ENCODE measurements around the gene PTPN22.
"Not testable (repeated sequence)": the region's sequence is repeated elsewhere in the genome, so short reads cannot be mapped to it uniquely, and the experiment has no call there.

PTPN22 gene

DNA sequence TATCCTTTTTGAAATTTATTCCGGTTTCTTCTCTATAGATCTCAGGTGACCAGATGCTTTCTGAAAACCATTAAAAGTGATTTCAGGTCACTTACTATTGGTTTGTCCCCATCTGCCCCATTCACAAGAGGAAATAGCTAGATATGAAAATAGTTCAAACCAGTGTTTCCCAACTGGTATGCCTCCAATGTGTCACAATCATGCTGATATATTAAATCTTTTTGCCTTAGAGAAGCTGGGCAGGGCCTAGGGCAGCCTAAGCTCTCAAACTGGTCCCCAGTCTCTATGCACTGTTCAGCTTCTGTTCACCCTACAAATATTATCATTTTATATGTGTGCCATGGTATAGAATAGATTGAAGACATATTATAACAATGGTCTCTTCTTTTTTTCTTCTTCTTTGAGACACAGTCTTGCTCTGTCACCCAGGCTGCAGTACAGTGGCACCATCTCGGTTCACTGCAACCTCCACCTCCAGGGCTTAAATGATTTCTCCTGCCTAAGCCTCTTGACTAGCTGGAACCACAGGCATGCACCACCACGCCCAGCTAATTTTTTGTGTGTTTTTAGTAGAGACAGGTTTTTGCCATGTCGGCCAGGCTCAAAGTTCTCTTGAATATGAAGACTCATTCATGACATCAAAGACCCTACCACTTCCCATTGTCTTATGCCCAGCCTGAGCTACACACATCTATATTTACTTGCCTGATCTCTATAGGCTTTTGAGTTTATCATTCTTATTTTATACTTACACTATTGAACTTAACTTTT lies 15.7 kb downstream of the PTPN22 start:
- Histone ChIP-seq H2AFZ (ENCODE audit: low read length) (no peak overlapping the region), H4K20me1 (ENCODE audit: insufficient read depth, low read length, poor library complexity, severe bottlenecking) (no peaks in the 10 kb centered on the region), H3K36me3 (ENCODE audit: insufficient read depth, low read length) (peaks cover 42% of the 10 kb centered on the region), H3K4me2 (ENCODE audit: low read depth, low read length, poor library complexity, severe bottlenecking) (no peak overlapping the region), H3K9ac (ENCODE audit: low read depth, low read length, poor library complexity, severe bottlenecking) (no peak overlapping the region), H3K4me3 (ENCODE audit: low read length, poor library complexity, severe bottlenecking) (no peak overlapping the region), H3F3A (ENCODE audit: low read depth) (peaks cover under 1% of the 10 kb centered on the region; the same call in 1 of the 2 replicates), H3K9me3 (ENCODE audit: insufficient read depth, low read depth, low read length) (no peaks in the 10 kb centered on the region), H3K27me3 (ENCODE audit: insufficient read depth, low read length, poor library complexity, severe bottlenecking) (no peaks in the 10 kb centered on the region), H3K79me2 (ENCODE audit: insufficient read depth, low read length) (no peaks in the 10 kb centered on the region), H3K9me2 (replicated peaks; ENCODE audit: low read depth, low read length) (no peaks in the 10 kb centered on the region), H3K4me1 (ENCODE audit: insufficient read depth, low read length, poor library complexity, severe bottlenecking) (peaks cover under 1% of the 10 kb centered on the region)
- TF ChIP-seq EZH2phosphoT487 (IDR thresholded peaks at IDR 0.05; ENCODE audit: borderline replicate concordance) = no peak
- TF ChIP-seq, protein P1, sequence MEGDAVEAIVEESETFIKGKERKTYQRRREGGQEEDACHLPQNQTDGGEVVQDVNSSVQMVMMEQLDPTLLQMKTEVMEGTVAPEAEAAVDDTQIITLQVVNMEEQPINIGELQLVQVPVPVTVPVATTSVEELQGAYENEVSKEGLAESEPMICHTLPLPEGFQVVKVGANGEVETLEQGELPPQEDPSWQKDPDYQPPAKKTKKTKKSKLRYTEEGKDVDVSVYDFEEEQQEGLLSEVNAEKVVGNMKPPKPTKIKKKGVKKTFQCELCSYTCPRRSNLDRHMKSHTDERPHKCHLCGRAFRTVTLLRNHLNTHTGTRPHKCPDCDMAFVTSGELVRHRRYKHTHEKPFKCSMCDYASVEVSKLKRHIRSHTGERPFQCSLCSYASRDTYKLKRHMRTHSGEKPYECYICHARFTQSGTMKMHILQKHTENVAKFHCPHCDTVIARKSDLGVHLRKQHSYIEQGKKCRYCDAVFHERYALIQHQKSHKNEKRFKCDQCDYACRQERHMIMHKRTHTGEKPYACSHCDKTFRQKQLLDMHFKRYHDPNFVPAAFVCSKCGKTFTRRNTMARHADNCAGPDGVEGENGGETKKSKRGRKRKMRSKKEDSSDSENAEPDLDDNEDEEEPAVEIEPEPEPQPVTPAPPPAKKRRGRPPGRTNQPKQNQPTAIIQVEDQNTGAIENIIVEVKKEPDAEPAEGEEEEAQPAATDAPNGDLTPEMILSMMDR (conservative IDR thresholded peaks at IDR 0.05; ENCODE audit: low read length) = no peak

DNA sequence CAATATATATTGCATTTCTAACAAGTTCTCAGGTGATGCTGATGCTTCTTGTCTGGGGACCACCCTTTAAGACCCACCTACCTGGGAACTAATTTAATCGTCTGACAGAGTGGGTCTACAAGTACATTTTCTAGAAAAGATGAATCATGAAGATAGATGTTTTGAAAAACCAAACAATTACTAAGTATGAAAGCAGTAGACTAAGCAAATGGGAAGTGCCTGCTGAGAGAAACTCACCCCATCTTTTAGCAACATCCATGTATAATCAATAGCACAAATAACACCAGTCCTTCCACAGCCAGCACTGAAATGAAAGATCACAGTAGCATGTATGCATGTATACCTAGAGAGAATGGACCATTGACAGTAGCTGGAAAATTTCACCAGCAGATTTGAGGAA lies 17.3 kb downstream of the PTPN22 start:
- H4K20me1 ChIP-seq (ENCODE audit: insufficient read depth, low read length, poor library complexity, severe bottlenecking) = no peaks in the 10 kb centered on the region
- H3K4me2 ChIP-seq (ENCODE audit: low read depth, low read length, poor library complexity, severe bottlenecking) = no peak overlapping the region
- H3K9me3 ChIP-seq (ENCODE audit: insufficient read depth, low read depth, low read length) = no peaks in the 10 kb centered on the region
- H3K79me2 ChIP-seq (ENCODE audit: insufficient read depth, low read length) = no peaks in the 10 kb centered on the region
- TF ChIP-seq EZH2phosphoT487 (IDR thresholded peaks at IDR 0.05; ENCODE audit: borderline replicate concordance) = no peak
- TF ChIP-seq, protein P1 (conservative IDR thresholded peaks at IDR 0.05; ENCODE audit: low read length) = no peak
- H3K36me3 ChIP-seq (ENCODE audit: insufficient read depth, low read length) = peaks cover 42% of the 10 kb centered on the region
- no peaks in the 10 kb centered on the region for H3K27me3 ChIP-seq (ENCODE audit: insufficient read depth, low read length, poor library complexity, severe bottlenecking)
- H3K4me1 ChIP-seq (ENCODE audit: insufficient read depth, low read length, poor library complexity, severe bottlenecking) = peaks cover 14% of the 10 kb centered on the region
- H2AFZ ChIP-seq (ENCODE audit: low read length) = no peak overlapping the region
- H3K4me3 ChIP-seq (ENCODE audit: low read length, poor library complexity, severe bottlenecking) = no peak overlapping the region
- H3K9me2 ChIP-seq (replicated peaks; ENCODE audit: low read depth, low read length) = no peaks in the 10 kb centered on the region
- H3F3A ChIP-seq (ENCODE audit: low read depth) = peaks cover 7% of the 10 kb centered on the region; the same call in 1 of the 2 replicates
- H3K9ac ChIP-seq (ENCODE audit: low read depth, low read length, poor library complexity, severe bottlenecking) = no peak overlapping the region

DNA sequence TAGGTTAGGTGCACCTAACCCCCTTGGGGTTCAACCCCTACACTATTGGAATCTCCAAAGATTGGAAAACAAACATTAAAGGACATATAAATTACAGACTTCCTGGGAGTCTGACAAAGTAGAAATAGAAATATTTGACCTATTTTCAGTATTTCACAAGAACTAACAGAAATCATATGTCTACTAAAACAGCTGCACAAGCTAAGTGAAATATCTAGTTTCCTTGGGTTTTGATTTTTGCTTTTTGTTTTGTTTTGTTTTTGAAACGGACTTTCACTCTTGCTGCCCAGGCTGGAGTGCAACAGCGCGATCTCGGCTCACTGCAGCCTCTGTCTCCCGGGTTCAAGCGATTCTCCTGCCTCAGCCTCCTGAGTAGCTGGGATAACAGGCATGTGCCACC lies 18.8 kb downstream of the PTPN22 start:
- not testable (repeated sequence) for H3K9me2 ChIP-seq (replicated peaks; ENCODE audit: low read depth, low read length); H3K9ac ChIP-seq (ENCODE audit: low read depth, low read length, poor library complexity, severe bottlenecking); H3K79me2 ChIP-seq (ENCODE audit: insufficient read depth, low read length); H3K4me2 ChIP-seq (ENCODE audit: low read depth, low read length, poor library complexity, severe bottlenecking); H3K27me3 ChIP-seq (ENCODE audit: insufficient read depth, low read length, poor library complexity, severe bottlenecking); H3K9me3 ChIP-seq (ENCODE audit: insufficient read depth, low read depth, low read length); H2AFZ ChIP-seq (ENCODE audit: low read length); H3F3A ChIP-seq (ENCODE audit: low read depth); H4K20me1 ChIP-seq (ENCODE audit: insufficient read depth, low read length, poor library complexity, severe bottlenecking); H3K4me3 ChIP-seq (ENCODE audit: low read length, poor library complexity, severe bottlenecking)
- peaks cover 35% of the 10 kb centered on the region for H3K36me3 ChIP-seq (ENCODE audit: insufficient read depth, low read length)
- peaks cover 14% of the 10 kb centered on the region for H3K4me1 ChIP-seq (ENCODE audit: insufficient read depth, low read length, poor library complexity, severe bottlenecking)
